ENCODE data around the gene ZYG11A. TPM values are rescaled to one million over a fixed set of nuclear protein-coding genes. Genes with fewer than 3 reads are reported as not detected.

The ZYG11A gene
- total RNA-seq, 4 donors from 2014 or later = not detected

GRCh38 chr1:52904927-52905698 lies 62.6 kb downstream of the ZYG11A start:
- no peaks in the 10 kb centered on the region for H3K9me3 ChIP-seq
- peaks cover 0 to 10% of the 10 kb centered on the region in 2 donors for H3K36me3 ChIP-seq
- no peaks in the 10 kb centered on the region for H3K27me3 ChIP-seq
- intact Hi-C loops (cut with DNase I; ENCODE audit: low total_unique reads) = loop anchor here (1.0 kb wide), 1 partner anchor 16 kb away; the partner anchor contains the start of gene ECHDC2
- DNase-seq (peak; percentile 75 to 89), ATAC-seq (peak; percentile 99)
- TF ChIP-seq, protein P1, sequence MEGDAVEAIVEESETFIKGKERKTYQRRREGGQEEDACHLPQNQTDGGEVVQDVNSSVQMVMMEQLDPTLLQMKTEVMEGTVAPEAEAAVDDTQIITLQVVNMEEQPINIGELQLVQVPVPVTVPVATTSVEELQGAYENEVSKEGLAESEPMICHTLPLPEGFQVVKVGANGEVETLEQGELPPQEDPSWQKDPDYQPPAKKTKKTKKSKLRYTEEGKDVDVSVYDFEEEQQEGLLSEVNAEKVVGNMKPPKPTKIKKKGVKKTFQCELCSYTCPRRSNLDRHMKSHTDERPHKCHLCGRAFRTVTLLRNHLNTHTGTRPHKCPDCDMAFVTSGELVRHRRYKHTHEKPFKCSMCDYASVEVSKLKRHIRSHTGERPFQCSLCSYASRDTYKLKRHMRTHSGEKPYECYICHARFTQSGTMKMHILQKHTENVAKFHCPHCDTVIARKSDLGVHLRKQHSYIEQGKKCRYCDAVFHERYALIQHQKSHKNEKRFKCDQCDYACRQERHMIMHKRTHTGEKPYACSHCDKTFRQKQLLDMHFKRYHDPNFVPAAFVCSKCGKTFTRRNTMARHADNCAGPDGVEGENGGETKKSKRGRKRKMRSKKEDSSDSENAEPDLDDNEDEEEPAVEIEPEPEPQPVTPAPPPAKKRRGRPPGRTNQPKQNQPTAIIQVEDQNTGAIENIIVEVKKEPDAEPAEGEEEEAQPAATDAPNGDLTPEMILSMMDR (IDR thresholded peaks at IDR 0.05 in 4 of 5, conservative IDR thresholded peaks at IDR 0.05 in 1 of 5) = peak in 3 of 5 experiments; percentile 7 to 42 (median 36)
- TF ChIP-seq POLR2A (IDR thresholded peaks at IDR 0.05) = peak in 1 of 2 donors; percentile 25
- in situ Hi-C loops (cut with MboI; ENCODE audit: low sequenced_read_pairs in 4 of 4) = loop anchor here in 2 of 4 donors (25.0 kb wide), 1 partner anchor 282 kb away; the partner anchor contains the start of gene CPT2 (in 2 of the 2)
- peaks cover 21 to 22% of the 10 kb centered on the region in 2 donors for H3K4me1 ChIP-seq
- H3K27ac ChIP-seq = peak overlapping the region; percentile 79 to 94 (median 86)
- H3K4me3 ChIP-seq = peak overlapping the region in 3 of 4 donors; percentile 5 to 25 (median 5)

GRCh38 chr1:52906135-52906603 lies 63.6 kb downstream of the ZYG11A start:
- no peak for TF ChIP-seq POLR2A (IDR thresholded peaks at IDR 0.05)
- TF ChIP-seq, protein P1 (IDR thresholded peaks at IDR 0.05 in 4 of 5, conservative IDR thresholded peaks at IDR 0.05 in 1 of 5) = no peak
- H3K4me3 ChIP-seq = no peak overlapping the region
- in situ Hi-C loops (cut with MboI; ENCODE audit: low sequenced_read_pairs in 4 of 4) = loop anchor here in 2 of 4 donors (25.0 kb wide), 1 partner anchor 281 kb away; the partner anchor contains the start of gene CPT2 (in 2 of the 2)
- no peaks in the 10 kb centered on the region for H3K27me3 ChIP-seq
- peaks cover 21 to 22% of the 10 kb centered on the region in 2 donors for H3K4me1 ChIP-seq
- H3K36me3 ChIP-seq = peaks cover 0 to 10% of the 10 kb centered on the region in 2 donors
- peak overlapping the region; percentile 79 to 94 (median 86) for H3K27ac ChIP-seq
- ATAC-seq (peak; percentile 11 to 23), DNase-seq (peak in 1 of 2 donors; percentile 39)
- H3K9me3 ChIP-seq = no peaks in the 10 kb centered on the region
- intact Hi-C loops (cut with DNase I; ENCODE audit: low total_unique reads) = no loop called here

GRCh38 chr1:52907068-52907811 lies 64.7 kb downstream of the ZYG11A start:
- TF ChIP-seq POLR2A (IDR thresholded peaks at IDR 0.05) = no peak
- TF ChIP-seq, protein P1 (IDR thresholded peaks at IDR 0.05 in 4 of 5, conservative IDR thresholded peaks at IDR 0.05 in 1 of 5) = no peak
- Histone ChIP-seq H3K9me3 (no peaks in the 10 kb centered on the region), H3K27ac (peak overlapping the region; percentile 21 to 94 (median 57)), H3K4me1 (peaks cover 21 to 22% of the 10 kb centered on the region in 2 donors), H3K27me3 (no peaks in the 10 kb centered on the region), H3K36me3 (peaks cover 0 to 10% of the 10 kb centered on the region in 2 donors), H3K4me3 (no peak overlapping the region)
- ATAC-seq = no peak
- in situ Hi-C loops (cut with MboI; ENCODE audit: low sequenced_read_pairs in 4 of 4) (loop anchor here in 2 of 4 donors (25.0 kb wide), 1 partner anchor 280 kb away; the partner anchor contains the start of gene CPT2 (in 2 of the 2)), intact Hi-C loops (cut with DNase I; ENCODE audit: low total_unique reads) (no loop called here)
- no peak for DNase-seq

DNA sequence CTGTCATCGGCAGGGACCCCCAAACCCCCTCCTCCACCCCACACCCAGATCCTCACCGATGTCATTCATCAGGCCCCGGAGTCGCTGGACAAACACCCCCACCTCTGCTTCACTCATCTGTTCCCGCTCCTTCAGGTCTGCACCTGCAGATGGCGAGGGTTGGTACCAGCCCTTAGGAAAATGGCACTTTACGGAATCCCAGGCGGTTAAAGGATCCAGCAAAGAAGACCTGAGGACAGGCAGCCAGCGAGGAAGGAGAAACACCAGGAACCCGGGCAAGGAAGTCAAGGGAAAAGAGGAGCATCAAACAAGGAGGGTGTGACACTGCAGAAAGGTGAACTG lies 65.2 kb downstream of the ZYG11A start:
- Histone ChIP-seq H3K36me3 (peaks cover 0 to 10% of the 10 kb centered on the region in 2 donors), H3K9me3 (no peaks in the 10 kb centered on the region), H3K4me1 (peaks cover 21 to 22% of the 10 kb centered on the region in 2 donors), H3K27me3 (no peaks in the 10 kb centered on the region), H3K4me3 (no peak overlapping the region), H3K27ac (peak overlapping the region in 1 of 4 donors; percentile 94)
- TF ChIP-seq POLR2A (IDR thresholded peaks at IDR 0.05) = no peak
- TF ChIP-seq, protein P1 (IDR thresholded peaks at IDR 0.05 in 4 of 5, conservative IDR thresholded peaks at IDR 0.05 in 1 of 5) = no peak
- DNase-seq (no peak), ATAC-seq (no peak)
- intact Hi-C loops (cut with DNase I; ENCODE audit: low total_unique reads) = no loop called here
- in situ Hi-C loops (cut with MboI; ENCODE audit: low sequenced_read_pairs in 4 of 4) = loop anchor here in 2 of 4 donors (25.0 kb wide), 1 partner anchor 280 kb away; the partner anchor contains the start of gene CPT2 (in 2 of the 2)
